ENCODE data around the gene GAS7. TPM values are rescaled to one million over a fixed set of nuclear protein-coding genes. Genes with fewer than 3 reads are reported as not detected.

Gene GAS7
- total and polyA plus RNA-seq, 2 experiments from 2014 or later, result 25.8 to 27.3 TPM

- DNase-seq (ENCODE audit: low spot score), result no peak
- no peaks in the 10 kb centered on the region for H3K9me2 ChIP-seq (replicated peaks; ENCODE audit: insufficient read depth)
- H3K79me2 ChIP-seq, result peaks cover 7% of the 10 kb centered on the region
- no peaks in the 10 kb centered on the region for H3K27me3 ChIP-seq
- H3K4me1 ChIP-seq (ENCODE audit: insufficient read depth), result peaks cover 19% of the 10 kb centered on the region
- H3K4me2 ChIP-seq, result no peak overlapping the region
- TF ChIP-seq CTCF (IDR thresholded peaks at IDR 0.05; ENCODE audit: poor library complexity), result no peak
- no peak for TF ChIP-seq EZH2 (IDR thresholded peaks at IDR 0.05; ENCODE audit: borderline replicate concordance)
- no peak for TF ChIP-seq EZH2phosphoT487 (IDR thresholded peaks at IDR 0.05; ENCODE audit: low read depth, severe bottlenecking, unreplicated experiment)
- H3K4me3 ChIP-seq, result no peak overlapping the region
- no peak overlapping the region for H2AFZ ChIP-seq
- 75% methylated on average over 13 of the region's 13 CpGs for WGBS (ENCODE audit: low lambda C conversion rate, missing lambda C conversion rate)
- H3K36me3 ChIP-seq (replicated peaks; ENCODE audit: insufficient read depth, low read depth), result no peaks in the 10 kb centered on the region
- H3K27ac ChIP-seq, result no peak overlapping the region
- H3K9me3 ChIP-seq (ENCODE audit: low read depth), result no peaks in the 10 kb centered on the region
- no peaks in the 10 kb centered on the region for H4K20me1 ChIP-seq (ENCODE audit: insufficient read depth, poor library complexity, severe bottlenecking)
Measured at GRCh38 chr17:9969301-9969935, 229.0 kb downstream of the GAS7 start.

- H3K4me2 ChIP-seq, result no peak overlapping the region
- no peaks in the 10 kb centered on the region for H3K27me3 ChIP-seq
- no peaks in the 10 kb centered on the region for H4K20me1 ChIP-seq (ENCODE audit: insufficient read depth, poor library complexity, severe bottlenecking)
- H2AFZ ChIP-seq, result no peak overlapping the region
- no peaks in the 10 kb centered on the region for H3K36me3 ChIP-seq (replicated peaks; ENCODE audit: insufficient read depth, low read depth)
- peaks cover 7% of the 10 kb centered on the region for H3K79me2 ChIP-seq
- no peak for DNase-seq (ENCODE audit: low spot score)
- no peaks in the 10 kb centered on the region for H3K9me2 ChIP-seq (replicated peaks; ENCODE audit: insufficient read depth)
- H3K4me1 ChIP-seq (ENCODE audit: insufficient read depth), result peaks cover 19% of the 10 kb centered on the region
- H3K4me3 ChIP-seq, result no peak overlapping the region
- 55% methylated on average over 5 of the region's 5 CpGs for WGBS (ENCODE audit: low lambda C conversion rate, missing lambda C conversion rate)
- no peak overlapping the region for H3K27ac ChIP-seq
- H3K9me3 ChIP-seq (ENCODE audit: low read depth), result no peaks in the 10 kb centered on the region
- TF ChIP-seq EZH2phosphoT487 (IDR thresholded peaks at IDR 0.05; ENCODE audit: low read depth, severe bottlenecking, unreplicated experiment) (no peak), EZH2 (IDR thresholded peaks at IDR 0.05; ENCODE audit: borderline replicate concordance) (no peak), CTCF (IDR thresholded peaks at IDR 0.05; ENCODE audit: poor library complexity) (no peak)
Measured at GRCh38 chr17:9968881-9969280, 229.5 kb downstream of the GAS7 start.

GRCh38 chr17:9968008-9968407, 230.4 kb downstream of the GAS7 start:
- TF ChIP-seq CTCF (IDR thresholded peaks at IDR 0.05; ENCODE audit: poor library complexity), result no peak
- TF ChIP-seq EZH2phosphoT487 (IDR thresholded peaks at IDR 0.05; ENCODE audit: low read depth, severe bottlenecking, unreplicated experiment), result no peak
- TF ChIP-seq EZH2 (IDR thresholded peaks at IDR 0.05; ENCODE audit: borderline replicate concordance), result no peak
- Histone ChIP-seq H3K27ac (no peak overlapping the region), H3K9me2 (replicated peaks; ENCODE audit: insufficient read depth) (no peaks in the 10 kb centered on the region), H3K79me2 (peaks cover 8% of the 10 kb centered on the region), H3K36me3 (replicated peaks; ENCODE audit: insufficient read depth, low read depth) (no peaks in the 10 kb centered on the region), H4K20me1 (ENCODE audit: insufficient read depth, poor library complexity, severe bottlenecking) (no peaks in the 10 kb centered on the region), H3K4me2 (no peak overlapping the region), H2AFZ (no peak overlapping the region), H3K27me3 (no peaks in the 10 kb centered on the region), H3K4me1 (ENCODE audit: insufficient read depth) (peaks cover 14% of the 10 kb centered on the region), H3K9me3 (ENCODE audit: low read depth) (no peaks in the 10 kb centered on the region), H3K4me3 (no peak overlapping the region)
- DNase-seq (ENCODE audit: low spot score), result no peak
- 66% methylated on average over 5 of the region's 5 CpGs for WGBS (ENCODE audit: low lambda C conversion rate, missing lambda C conversion rate)
